Endothelial cell of hepatic sinusoid (primary cell): Measurements from ENCODE around the gene MMEL1.

Source experiments
- in situ Hi-C: cut with HindIII; loops from 2 replicates; pipeline ENCODE4 v1.10.0; 2017; ENCODE audit warnings: low sequenced_read_pairs

Gene MMEL1

GRCh38 chr1:2642560-2643413 is 10.0 kb upstream of the MMEL1 start:
- in situ Hi-C loops = no loop called here

- in situ Hi-C loops = no loop called here
Measured at GRCh38 chr1:2642131-2642559, 9.3 kb upstream of the MMEL1 start.

GRCh38 chr1:2641381-2642130 is 8.7 kb upstream of the MMEL1 start:
- in situ Hi-C loops = no loop called here

GRCh38 chr1:2640626-2641025 is 7.8 kb upstream of the MMEL1 start:
- in situ Hi-C loops = no loop called here

GRCh38 chr1:2639607-2640521 is 7.0 kb upstream of the MMEL1 start:
- in situ Hi-C loops = no loop called here

GRCh38 chr1:2639203-2639602 is 6.4 kb upstream of the MMEL1 start:
- in situ Hi-C loops = no loop called here

- in situ Hi-C loops = no loop called here
Measured at GRCh38 chr1:2638466-2639115, 5.8 kb upstream of the MMEL1 start.

- in situ Hi-C loops = no loop called here
Measured at GRCh38 chr1:2637442-2638145, 4.8 kb upstream of the MMEL1 start.

- in situ Hi-C loops = no loop called here
Measured at GRCh38 chr1:2636733-2637132, 3.9 kb upstream of the MMEL1 start.

- in situ Hi-C loops = no loop called here
Measured at GRCh38 chr1:2635361-2636010, 2.7 kb upstream of the MMEL1 start.

GRCh38 chr1:2633936-2634491 is 1.2 kb upstream of the MMEL1 start:
- in situ Hi-C loops = no loop called here

- in situ Hi-C loops = no loop called here
Measured at GRCh38 chr1:2633366-2633935, 635 bp upstream of the MMEL1 start.

GRCh38 chr1:2632051-2632430 is 775 bp downstream of the MMEL1 start:
- in situ Hi-C loops = no loop called here

- in situ Hi-C loops = no loop called here
Measured at GRCh38 chr1:2631136-2632050, 1.4 kb downstream of the MMEL1 start.

GRCh38 chr1:2630498-2631135 is 2.2 kb downstream of the MMEL1 start:
- in situ Hi-C loops = no loop called here

- in situ Hi-C loops = no loop called here
Measured at GRCh38 chr1:2629627-2630497, 3.0 kb downstream of the MMEL1 start.
